Left ventricle myocardium inferior (tissue), 1 donor: ENCODE data around the gene RFX2. TPM values are rescaled to one million over a fixed set of nuclear protein-coding genes. Genes with fewer than 3 reads are reported as not detected.

Experiments
- DNase-seq: peaks from one replicate; pipeline ENCODE4 v3.0.0-alpha.2; 2020
- H3K27ac ChIP-seq: fragments of 200-600 bp; replicated peaks from 2 replicates; pipeline ENCODE4 v1.8.0; 2021
- H3K27me3 ChIP-seq: fragments of 200-600 bp; 2 replicates; pipeline ENCODE4 v1.8.0; 2021; ENCODE audit warnings: low read depth
- H3K36me3 ChIP-seq: fragments of 200-600 bp; 2 replicates; pipeline ENCODE4 v1.8.0; 2021
- H3K4me1 ChIP-seq: fragments of 200-600 bp; 2 replicates; pipeline ENCODE4 v1.8.0; 2021
- H3K4me3 ChIP-seq: fragments of 200-600 bp; 2 replicates; pipeline ENCODE4 v1.8.0; 2021; ENCODE audit warnings: mild to moderate bottlenecking, moderate library complexity
- H3K9me3 ChIP-seq: fragments of 200-600 bp; replicated peaks from 2 replicates; pipeline ENCODE4 v1.8.0; 2021
- CTCF ChIP-seq: fragments of 200-600 bp; IDR thresholded peaks from 2 replicates; pipeline ENCODE4 v1.8.0; 2021; ENCODE audit warnings: antibody characterized with exemption, mild to moderate bottlenecking, borderline replicate concordance
- intact Hi-C: fragments of 100-400 bp; cut with micrococcal nuclease; formaldehyde crosslinking; loops from one replicate; pipeline ENCODE4 v1.11.0; 2022
- total RNA-seq: library from RNA; stranded (reverse); fragmentation: NEBNext Ultra II Directional; extraction: Animal tissue kit (Norgen Biotek cat#: 25700); gene quantifications from one replicate; pipeline ENCODE4 v1.2.1, GENCODE V29; 2021
- donor health status: DM: no; HTN: yes; CAD: no; lungs with severe emphysema.

The RFX2 gene
- total RNA-seq, 1 donor from 2014 or later: 6.1 TPM

- intact Hi-C loops: no loop called here
- H3K36me3 ChIP-seq: peaks cover 27% of the 10 kb centered on the region
Measured at GRCh38 chr19:6045108-6045507, 65.2 kb downstream of the RFX2 start.

GRCh38 chr19:6044056-6044805 lies 66.1 kb downstream of the RFX2 start:
- intact Hi-C loops: no loop called here
- no peak overlapping the region for H3K27ac ChIP-seq
- no peak overlapping the region for H3K4me3 ChIP-seq
- no peak for TF ChIP-seq CTCF
- no peaks in the 10 kb centered on the region for H3K27me3 ChIP-seq
- DNase-seq: no peak
- peaks cover 17% of the 10 kb centered on the region for H3K4me1 ChIP-seq
- peaks cover 35% of the 10 kb centered on the region for H3K36me3 ChIP-seq
- no peaks in the 10 kb centered on the region for H3K9me3 ChIP-seq

More at GRCh38 chr19:6045108-6045507, 65.2 kb downstream of the RFX2 start:
- H3K27ac ChIP-seq: no peak overlapping the region
- H3K27me3 ChIP-seq: no peaks in the 10 kb centered on the region
- H3K9me3 ChIP-seq: no peaks in the 10 kb centered on the region
- H3K4me3 ChIP-seq: no peak overlapping the region
- no peak for DNase-seq
- no peak for TF ChIP-seq CTCF
- H3K4me1 ChIP-seq: peaks cover 18% of the 10 kb centered on the region

- Histone ChIP-seq H3K27ac (no peak overlapping the region), H3K9me3 (no peaks in the 10 kb centered on the region), H3K4me3 (no peak overlapping the region), H3K4me1 (peaks cover 5% of the 10 kb centered on the region), H3K36me3 (peaks cover 41% of the 10 kb centered on the region), H3K27me3 (no peaks in the 10 kb centered on the region)
- no peak for DNase-seq
- intact Hi-C loops: no loop called here
- no peak for TF ChIP-seq CTCF
Measured at GRCh38 chr19:6042776-6043726, 67.2 kb downstream of the RFX2 start.

GRCh38 chr19:6041991-6042481 lies 68.3 kb downstream of the RFX2 start:
- intact Hi-C loops: no loop called here
- Histone ChIP-seq H3K4me3 (no peak overlapping the region), H3K9me3 (peaks cover 5% of the 10 kb centered on the region), H3K4me1 (no peaks in the 10 kb centered on the region), H3K27me3 (no peaks in the 10 kb centered on the region), H3K36me3 (peaks cover 51% of the 10 kb centered on the region), H3K27ac (no peak overlapping the region)
- TF ChIP-seq CTCF: no peak
- DNase-seq: no peak

GRCh38 chr19:6041071-6041470 lies 69.2 kb downstream of the RFX2 start:
- no peak for TF ChIP-seq CTCF
- DNase-seq: no peak

More at GRCh38 chr19:6041071-6041470, 69.2 kb downstream of the RFX2 start:
- Histone ChIP-seq H3K27ac (no peak overlapping the region), H3K4me3 (no peak overlapping the region), H3K4me1 (no peaks in the 10 kb centered on the region), H3K9me3 (peaks cover 6% of the 10 kb centered on the region), H3K27me3 (no peaks in the 10 kb centered on the region), H3K36me3 (peaks cover 51% of the 10 kb centered on the region)
- intact Hi-C loops: no loop called here
